Measurements from ENCODE around the gene ZG16.
"Not testable (repeated sequence)": the region's sequence is repeated elsewhere in the genome, so short reads cannot be mapped to it uniquely, and the experiment has no call there.

Gene ZG16

GRCh38 chr16:29790183-29790948 is 12.3 kb downstream of the ZG16 start, which contains the start of gene KIF22:
Gene KIF22, plus strand, starts transcription at chr16:29790751. Its CDS starts 9 bp downstream, at chr16:29790760.
- DNase-seq, result peak; percentile 59

GRCh38 chr16:29790949-29791844 is 13.1 kb downstream of the ZG16 start:
- DNase-seq, result no peak

DNA sequence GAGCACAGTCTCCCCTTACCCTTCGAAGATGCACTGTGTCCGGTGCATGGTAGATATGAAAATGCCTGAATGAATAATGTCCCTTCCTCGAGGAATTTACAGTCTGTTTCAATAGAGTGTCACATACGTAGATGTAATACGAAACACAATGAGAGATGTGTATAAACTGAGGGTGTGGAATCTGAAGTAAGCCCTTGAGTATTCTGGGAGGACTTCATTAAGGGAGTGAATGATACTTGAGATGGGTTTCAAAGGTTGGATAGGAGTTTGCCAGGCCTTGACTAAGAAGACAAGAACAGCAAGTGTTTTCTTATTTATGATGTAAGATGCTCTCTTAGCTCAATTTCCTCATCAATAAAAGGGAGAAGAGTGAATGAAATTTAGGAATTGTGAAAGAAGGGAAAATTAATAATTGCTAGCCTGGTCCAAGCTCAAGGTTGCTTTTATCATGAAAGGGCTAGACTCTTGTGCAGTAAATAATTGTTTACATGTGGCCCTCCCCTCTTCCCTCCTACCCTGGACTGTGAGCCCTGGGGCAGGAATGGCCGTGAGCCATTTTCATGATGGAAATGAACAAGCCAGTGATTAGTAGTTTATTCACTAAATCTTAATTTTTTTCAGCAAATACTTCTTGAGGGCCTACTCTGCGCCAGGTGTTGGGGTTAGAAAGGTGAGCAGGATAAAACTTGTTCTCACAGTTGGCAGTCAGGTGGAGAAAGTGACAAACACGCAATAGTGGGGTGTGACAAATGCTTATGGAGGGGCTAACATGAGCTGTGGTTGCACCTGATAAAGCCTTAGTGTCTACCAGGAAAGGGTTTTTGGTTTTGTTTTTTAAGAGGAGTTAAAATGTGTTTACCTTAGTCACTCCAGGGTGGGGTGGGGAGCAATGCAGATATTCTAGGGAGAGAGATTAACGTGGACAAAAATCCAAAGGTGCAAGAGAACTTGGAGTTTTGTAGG is 14.1 kb downstream of the ZG16 start:
- no peak for DNase-seq

DNA sequence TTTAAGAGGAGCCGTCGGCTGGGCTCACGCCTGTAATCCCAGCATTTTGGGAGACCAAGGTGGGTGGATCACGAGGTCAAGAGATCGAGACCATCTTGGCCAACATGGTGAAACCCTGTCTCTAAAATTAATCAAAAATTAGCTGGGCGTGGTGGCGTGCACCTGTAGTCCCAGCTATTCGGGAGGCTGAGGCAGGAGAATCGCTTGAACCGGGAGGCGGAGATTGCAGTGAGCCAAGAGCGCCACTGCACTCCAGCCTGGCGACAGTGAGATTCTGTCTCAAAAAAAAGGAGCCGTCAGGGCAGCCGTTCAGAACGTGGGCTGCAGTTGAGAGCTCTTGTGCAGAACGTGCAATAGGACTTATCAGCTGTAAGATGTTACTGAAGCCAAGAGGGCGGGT is 15.1 kb downstream of the ZG16 start:
- not testable (repeated sequence) for DNase-seq

GRCh38 chr16:29794231-29794710 is 16.2 kb downstream of the ZG16 start:
- no peak for DNase-seq

GRCh38 chr16:29802416-29802935 is 24.4 kb downstream of the ZG16 start:
- no peak for DNase-seq

- DNase-seq, result no peak
These were observed 26.0 kb downstream of the ZG16 start for GRCh38 chr16:29804020-29804419.

DNA sequence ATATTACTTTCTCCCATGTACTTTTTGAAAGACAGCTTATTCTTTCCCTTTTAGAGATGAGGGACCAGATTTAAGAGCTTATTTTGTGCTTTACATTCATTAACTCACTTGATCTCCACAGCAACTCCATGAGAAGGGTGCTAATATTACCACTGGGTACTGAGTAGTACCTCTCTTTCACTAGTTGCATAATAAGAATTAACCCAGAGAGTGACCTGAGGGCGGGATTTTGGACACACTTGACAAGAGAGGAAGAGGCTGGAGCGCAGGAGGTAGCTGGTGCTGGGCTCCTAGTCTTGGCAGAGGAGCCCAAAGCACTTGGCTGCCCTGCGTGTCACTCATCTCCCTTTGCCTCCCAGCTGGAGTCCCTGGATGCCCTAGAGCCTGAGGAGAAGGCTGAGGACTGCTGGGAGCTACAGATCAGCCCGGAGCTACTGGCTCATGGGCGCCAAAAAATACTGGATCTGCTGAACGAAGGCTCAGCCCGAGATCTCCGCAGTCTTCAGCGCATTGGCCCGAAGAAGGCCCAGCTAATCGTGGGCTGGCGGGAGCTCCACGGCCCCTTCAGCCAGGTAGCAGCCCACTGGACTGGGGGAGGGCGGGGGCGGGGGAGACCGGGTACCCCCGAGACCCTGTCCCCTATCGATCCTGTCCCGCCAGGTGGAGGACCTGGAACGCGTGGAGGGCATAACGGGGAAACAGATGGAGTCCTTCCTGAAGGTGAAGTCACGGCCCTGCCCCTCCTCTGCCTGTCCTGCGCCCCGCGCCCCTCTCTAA is 26.6 kb downstream of the ZG16 start:
- no peak for DNase-seq

DNA sequence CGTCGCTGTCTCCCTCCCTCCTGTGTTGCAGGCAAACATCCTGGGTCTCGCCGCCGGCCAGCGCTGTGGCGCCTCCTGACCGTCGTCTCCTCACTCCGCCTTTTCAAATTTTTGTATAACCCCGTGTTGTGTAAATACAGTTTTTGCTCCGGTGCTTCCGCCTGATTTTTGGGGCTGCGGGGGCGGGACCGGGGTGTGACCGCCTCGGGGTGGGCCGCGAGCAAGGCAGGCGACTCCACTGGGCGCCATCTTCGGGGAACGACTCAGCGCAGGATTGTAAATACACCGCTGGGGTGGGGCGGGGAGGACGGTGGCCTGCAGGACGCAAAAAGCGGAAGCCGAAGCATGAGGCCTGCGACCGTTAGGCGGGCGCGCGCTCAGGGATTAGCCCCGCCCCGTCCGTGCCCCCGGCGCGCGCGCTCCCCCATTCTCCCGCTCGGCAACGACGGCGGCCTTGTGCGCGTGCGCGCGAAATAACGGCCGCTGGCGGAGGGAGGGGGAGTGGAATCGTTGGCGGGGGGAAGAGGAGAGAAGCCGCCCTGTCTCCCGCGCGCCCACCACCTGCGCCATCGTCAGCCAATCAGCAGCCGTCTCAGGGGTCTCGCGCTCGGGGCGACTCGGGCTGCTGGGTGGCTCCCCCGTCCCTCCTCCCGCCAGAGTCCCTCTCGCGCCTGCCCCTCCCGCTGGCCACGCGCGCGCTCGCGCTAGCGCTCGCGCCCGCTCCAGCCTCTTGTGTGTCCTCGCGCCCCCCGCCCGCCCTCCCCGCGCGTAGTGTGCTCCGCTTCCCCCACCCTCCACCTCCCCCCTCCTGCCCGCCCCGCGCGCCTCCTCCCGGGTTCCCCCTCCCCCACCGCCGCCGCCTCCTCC is 27.4 kb downstream of the ZG16 start:
- no peak for DNase-seq

DNA sequence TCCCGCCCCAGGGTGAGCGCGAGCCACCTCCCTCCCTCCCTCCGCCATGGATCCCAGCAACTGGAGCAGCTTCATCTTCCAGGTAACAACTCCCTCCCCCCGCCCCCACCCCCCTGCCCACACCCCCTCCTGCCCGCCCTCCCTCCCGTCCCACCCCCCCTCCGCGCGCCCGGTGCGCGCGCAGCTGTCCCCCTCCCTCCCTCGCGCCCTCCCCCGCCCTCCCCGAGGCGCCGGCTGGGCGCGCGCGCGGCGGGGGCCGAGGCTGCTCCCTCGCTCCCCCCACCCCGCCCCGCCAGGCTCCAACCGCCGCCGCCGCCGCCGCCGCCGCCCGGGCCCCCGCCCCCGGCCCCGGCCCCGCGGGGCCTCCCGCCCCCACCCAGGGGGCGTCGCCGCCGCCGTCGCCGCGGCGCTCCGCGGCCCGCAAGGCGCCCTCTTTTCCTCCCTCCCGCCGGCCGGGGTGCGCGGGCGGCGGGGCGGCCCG is 28.1 kb downstream of the ZG16 start, which contains the start of gene MAZ:
Gene MAZ (plus strand): TSS at position 431 of the 481 bp plus-strand sequence. CDS start 173 bp downstream, outside the sequence.
- DNase-seq, result no peak

DNA sequence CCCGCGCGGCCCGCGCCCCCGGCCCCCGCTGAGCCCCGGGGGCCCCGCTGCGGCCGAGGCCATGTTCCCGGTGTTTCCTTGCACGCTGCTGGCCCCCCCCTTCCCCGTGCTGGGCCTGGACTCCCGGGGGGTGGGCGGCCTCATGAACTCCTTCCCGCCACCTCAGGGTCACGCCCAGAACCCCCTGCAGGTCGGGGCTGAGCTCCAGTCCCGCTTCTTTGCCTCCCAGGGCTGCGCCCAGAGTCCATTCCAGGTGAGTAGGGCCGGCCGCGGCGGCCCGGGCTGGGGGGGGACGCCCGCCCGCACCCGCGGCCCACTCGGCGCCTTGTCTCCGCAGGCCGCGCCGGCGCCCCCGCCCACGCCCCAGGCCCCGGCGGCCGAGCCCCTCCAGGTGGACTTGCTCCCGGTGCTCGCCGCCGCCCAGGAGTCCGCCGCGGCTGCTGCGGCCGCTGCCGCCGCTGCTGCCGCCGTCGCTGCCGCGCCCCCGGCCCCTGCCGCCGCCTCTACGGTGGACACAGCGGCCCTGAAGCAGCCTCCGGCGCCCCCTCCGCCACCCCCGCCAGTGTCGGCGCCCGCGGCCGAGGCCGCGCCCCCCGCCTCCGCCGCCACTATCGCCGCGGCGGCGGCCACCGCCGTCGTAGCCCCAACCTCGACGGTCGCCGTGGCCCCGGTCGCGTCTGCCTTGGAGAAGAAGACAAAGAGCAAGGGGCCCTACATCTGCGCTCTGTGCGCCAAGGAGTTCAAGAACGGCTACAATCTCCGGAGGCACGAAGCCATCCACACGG is 28.8 kb downstream of the ZG16 start:
- no peak for DNase-seq

- no peak for DNase-seq
These were observed 29.6 kb downstream of the ZG16 start for GRCh38 chr16:29807426-29808218.

GRCh38 chr16:29808219-29808900 is 30.3 kb downstream of the ZG16 start:
- DNase-seq, result no peak

GRCh38 chr16:29809031-29809747 is 31.1 kb downstream of the ZG16 start:
- DNase-seq, result no peak

GRCh38 chr16:29809850-29810698 is 32.0 kb downstream of the ZG16 start:
- DNase-seq, result no peak

GRCh38 chr16:29810699-29811169 is 32.7 kb downstream of the ZG16 start:
- no peak for DNase-seq
